Left ventricle myocardium inferior (tissue), 1 donor: ENCODE results near the gene ZCCHC24. TPM values are rescaled to one million over a fixed set of nuclear protein-coding genes. Genes with fewer than 3 reads are reported as not detected.

ENCODE experiments used
- DNase-seq: peaks from one replicate; pipeline ENCODE4 v3.0.0-alpha.2; 2020
- H3K27ac ChIP-seq: fragments of 200-600 bp; replicated peaks from 2 replicates; pipeline ENCODE4 v1.8.0; 2021
- H3K27me3 ChIP-seq: fragments of 200-600 bp; 2 replicates; pipeline ENCODE4 v1.8.0; 2021; ENCODE audit warnings: low read depth
- H3K36me3 ChIP-seq: fragments of 200-600 bp; 2 replicates; pipeline ENCODE4 v1.8.0; 2021
- H3K4me1 ChIP-seq: fragments of 200-600 bp; 2 replicates; pipeline ENCODE4 v1.8.0; 2021
- H3K4me3 ChIP-seq: fragments of 200-600 bp; 2 replicates; pipeline ENCODE4 v1.8.0; 2021; ENCODE audit warnings: mild to moderate bottlenecking, moderate library complexity
- H3K9me3 ChIP-seq: fragments of 200-600 bp; replicated peaks from 2 replicates; pipeline ENCODE4 v1.8.0; 2021
- CTCF ChIP-seq: fragments of 200-600 bp; IDR thresholded peaks from 2 replicates; pipeline ENCODE4 v1.8.0; 2021; ENCODE audit warnings: antibody characterized with exemption, mild to moderate bottlenecking, borderline replicate concordance
- intact Hi-C: fragments of 100-400 bp; cut with micrococcal nuclease; formaldehyde crosslinking; loops from one replicate; pipeline ENCODE4 v1.11.0; 2022
- total RNA-seq: library from RNA; stranded (reverse); fragmentation: NEBNext Ultra II Directional; extraction: Animal tissue kit (Norgen Biotek cat#: 25700); gene quantifications from one replicate; pipeline ENCODE4 v1.2.1, GENCODE V29; 2021
- donor health status: DM: no; HTN: yes; CAD: no; lungs with severe emphysema.

ZCCHC24 gene
- total RNA-seq, 1 donor from 2014 or later = 47.5 TPM

GRCh38 chr10:79377557-79378382, 67.7 kb downstream of the ZCCHC24 start:
- DNase-seq = no peak
- H3K4me1 ChIP-seq = peaks cover 51% of the 10 kb centered on the region

GRCh38 chr10:79376751-79377556, 68.5 kb downstream of the ZCCHC24 start:
- Histone ChIP-seq H3K27me3 (no peaks in the 10 kb centered on the region), H3K9me3 (no peaks in the 10 kb centered on the region), H3K4me1 (peaks cover 43% of the 10 kb centered on the region), H3K36me3 (no peaks in the 10 kb centered on the region), H3K27ac (no peak overlapping the region), H3K4me3 (no peak overlapping the region)
- no peak for TF ChIP-seq CTCF
- DNase-seq = no peak
- intact Hi-C loops = loop anchor here (5.0 kb wide), 1 partner anchor 110 kb away; no protein-coding TSS in a partner anchor

More at GRCh38 chr10:79377557-79378382, 67.7 kb downstream of the ZCCHC24 start:
- no peak for TF ChIP-seq CTCF
- Histone ChIP-seq H3K27me3 (no peaks in the 10 kb centered on the region), H3K36me3 (no peaks in the 10 kb centered on the region), H3K27ac (no peak overlapping the region), H3K4me3 (no peak overlapping the region), H3K9me3 (no peaks in the 10 kb centered on the region)
- intact Hi-C loops = loop anchor here (5.0 kb wide), 1 partner anchor 110 kb away; no protein-coding TSS in a partner anchor

- TF ChIP-seq CTCF = no peak
- H3K27ac ChIP-seq = no peak overlapping the region
Measured at GRCh38 chr10:79376078-79376628, 69.3 kb downstream of the ZCCHC24 start.

GRCh38 chr10:79375321-79376077, 69.9 kb downstream of the ZCCHC24 start:
- H3K27me3 ChIP-seq = no peaks in the 10 kb centered on the region
- TF ChIP-seq CTCF = no peak
- H3K27ac ChIP-seq = no peak overlapping the region
- intact Hi-C loops = loop anchor here (5.0 kb wide), 1 partner anchor 112 kb away; no protein-coding TSS in a partner anchor
- no peak for DNase-seq
- peaks cover 29% of the 10 kb centered on the region for H3K4me1 ChIP-seq
- H3K36me3 ChIP-seq = no peaks in the 10 kb centered on the region
- H3K4me3 ChIP-seq = no peak overlapping the region
- peaks cover 11% of the 10 kb centered on the region for H3K9me3 ChIP-seq

More at GRCh38 chr10:79376078-79376628, 69.3 kb downstream of the ZCCHC24 start:
- Histone ChIP-seq H3K36me3 (no peaks in the 10 kb centered on the region), H3K9me3 (peaks cover 5% of the 10 kb centered on the region), H3K4me3 (no peak overlapping the region), H3K27me3 (no peaks in the 10 kb centered on the region), H3K4me1 (peaks cover 35% of the 10 kb centered on the region)
- DNase-seq = no peak
- intact Hi-C loops = loop anchor here (5.0 kb wide), 1 partner anchor 111 kb away; no protein-coding TSS in a partner anchor
